ENCODE measurements around the gene PCDHGC3. TPM values are rescaled to one million over a fixed set of nuclear protein-coding genes. Genes with fewer than 3 reads are reported as not detected.

Gene PCDHGC3
- total RNA-seq, 4 donors from 2014 or later, result 6.0 to 17.0 (median 13.6) TPM

- in situ Hi-C loops (cut with MboI; ENCODE audit: low pct_ligation_motif_present in 1 of 4, low pct_unique_long_range_greater_than_20kb in 1 of 4, low sequenced_read_pairs in 3 of 4), result no loop called here
Measured at GRCh38 chr5:141515946-141516671, 40.3 kb downstream of the PCDHGC3 start.

GRCh38 chr5:141516672-141517025, 40.9 kb downstream of the PCDHGC3 start:
- peaks cover 14 to 45% (median 33%) of the 10 kb centered on the region in 4 donors for H3K4me1 ChIP-seq
- in situ Hi-C loops (cut with MboI; ENCODE audit: low pct_ligation_motif_present in 1 of 4, low pct_unique_long_range_greater_than_20kb in 1 of 4, low sequenced_read_pairs in 3 of 4), result no loop called here
- H3K9me3 ChIP-seq, result no peaks in the 10 kb centered on the region
- 91% methylated on average over 8 of the region's 8 CpGs; no CpG with 5 or more reads in 1 of the 2 donors for WGBS, 2 donors (ENCODE audit: low coverage in 1 of 2)
- no peaks in the 10 kb centered on the region for H3K27me3 ChIP-seq
- TF ChIP-seq POLR2AphosphoS5 (IDR thresholded peaks at IDR 0.05) (no peak), POLR2A (IDR thresholded peaks at IDR 0.05) (no peak), EP300 (IDR thresholded peaks at IDR 0.05; ENCODE audit: low read depth) (no peak)
- TF ChIP-seq, protein P1, sequence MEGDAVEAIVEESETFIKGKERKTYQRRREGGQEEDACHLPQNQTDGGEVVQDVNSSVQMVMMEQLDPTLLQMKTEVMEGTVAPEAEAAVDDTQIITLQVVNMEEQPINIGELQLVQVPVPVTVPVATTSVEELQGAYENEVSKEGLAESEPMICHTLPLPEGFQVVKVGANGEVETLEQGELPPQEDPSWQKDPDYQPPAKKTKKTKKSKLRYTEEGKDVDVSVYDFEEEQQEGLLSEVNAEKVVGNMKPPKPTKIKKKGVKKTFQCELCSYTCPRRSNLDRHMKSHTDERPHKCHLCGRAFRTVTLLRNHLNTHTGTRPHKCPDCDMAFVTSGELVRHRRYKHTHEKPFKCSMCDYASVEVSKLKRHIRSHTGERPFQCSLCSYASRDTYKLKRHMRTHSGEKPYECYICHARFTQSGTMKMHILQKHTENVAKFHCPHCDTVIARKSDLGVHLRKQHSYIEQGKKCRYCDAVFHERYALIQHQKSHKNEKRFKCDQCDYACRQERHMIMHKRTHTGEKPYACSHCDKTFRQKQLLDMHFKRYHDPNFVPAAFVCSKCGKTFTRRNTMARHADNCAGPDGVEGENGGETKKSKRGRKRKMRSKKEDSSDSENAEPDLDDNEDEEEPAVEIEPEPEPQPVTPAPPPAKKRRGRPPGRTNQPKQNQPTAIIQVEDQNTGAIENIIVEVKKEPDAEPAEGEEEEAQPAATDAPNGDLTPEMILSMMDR (IDR thresholded peaks at IDR 0.05), result no peak
- no peak for DNase-seq
- no peak overlapping the region for H3K27ac ChIP-seq
- H3K36me3 ChIP-seq, result peaks cover 0 to 9% (median 4%) of the 10 kb centered on the region in 4 donors
- intact Hi-C loops (cut with DNase I; ENCODE audit: low total_unique reads), result no loop called here
- H3K4me3 ChIP-seq, result no peak overlapping the region

More at GRCh38 chr5:141515946-141516671, 40.3 kb downstream of the PCDHGC3 start:
- Histone ChIP-seq H3K27me3 (no peaks in the 10 kb centered on the region), H3K36me3 (peaks cover 0 to 9% (median 4%) of the 10 kb centered on the region in 4 donors), H3K9me3 (no peaks in the 10 kb centered on the region), H3K27ac (peak overlapping the region in 1 of 4 donors; percentile 90), H3K4me1 (peaks cover 12 to 39% (median 27%) of the 10 kb centered on the region in 4 donors), H3K4me3 (no peak overlapping the region)
- WGBS, 2 donors (ENCODE audit: low coverage in 1 of 2), result 90% methylated on average over 4 of the region's 4 CpGs; no CpG with 5 or more reads in 1 of the 2 donors
- TF ChIP-seq POLR2A (IDR thresholded peaks at IDR 0.05) (no peak), EP300 (IDR thresholded peaks at IDR 0.05; ENCODE audit: low read depth) (no peak), POLR2AphosphoS5 (IDR thresholded peaks at IDR 0.05) (no peak)
- TF ChIP-seq, protein P1 (IDR thresholded peaks at IDR 0.05), result no peak
- intact Hi-C loops (cut with DNase I; ENCODE audit: low total_unique reads), result no loop called here
- no peak for DNase-seq

- intact Hi-C loops (cut with DNase I; ENCODE audit: low total_unique reads) (no loop called here), in situ Hi-C loops (cut with MboI; ENCODE audit: low pct_ligation_motif_present in 1 of 4, low pct_unique_long_range_greater_than_20kb in 1 of 4, low sequenced_read_pairs in 3 of 4) (no loop called here)
- Histone ChIP-seq H3K4me1 (peaks cover 20 to 51% (median 38%) of the 10 kb centered on the region in 4 donors), H3K36me3 (peaks cover 0 to 9% (median 4%) of the 10 kb centered on the region in 4 donors), H3K9me3 (no peaks in the 10 kb centered on the region), H3K27me3 (no peaks in the 10 kb centered on the region), H3K27ac (no peak overlapping the region), H3K4me3 (no peak overlapping the region)
- TF ChIP-seq EP300 (IDR thresholded peaks at IDR 0.05; ENCODE audit: low read depth) (no peak), POLR2AphosphoS5 (IDR thresholded peaks at IDR 0.05) (no peak), POLR2A (IDR thresholded peaks at IDR 0.05) (no peak)
- TF ChIP-seq, protein P1 (IDR thresholded peaks at IDR 0.05), result no peak
- WGBS, 2 donors (ENCODE audit: low coverage in 1 of 2), result 78 to 90% methylated on average over 3 to 8 of the region's 8 CpGs
- DNase-seq, result no peak
Measured at GRCh38 chr5:141517312-141517711, 41.5 kb downstream of the PCDHGC3 start.

DNA sequence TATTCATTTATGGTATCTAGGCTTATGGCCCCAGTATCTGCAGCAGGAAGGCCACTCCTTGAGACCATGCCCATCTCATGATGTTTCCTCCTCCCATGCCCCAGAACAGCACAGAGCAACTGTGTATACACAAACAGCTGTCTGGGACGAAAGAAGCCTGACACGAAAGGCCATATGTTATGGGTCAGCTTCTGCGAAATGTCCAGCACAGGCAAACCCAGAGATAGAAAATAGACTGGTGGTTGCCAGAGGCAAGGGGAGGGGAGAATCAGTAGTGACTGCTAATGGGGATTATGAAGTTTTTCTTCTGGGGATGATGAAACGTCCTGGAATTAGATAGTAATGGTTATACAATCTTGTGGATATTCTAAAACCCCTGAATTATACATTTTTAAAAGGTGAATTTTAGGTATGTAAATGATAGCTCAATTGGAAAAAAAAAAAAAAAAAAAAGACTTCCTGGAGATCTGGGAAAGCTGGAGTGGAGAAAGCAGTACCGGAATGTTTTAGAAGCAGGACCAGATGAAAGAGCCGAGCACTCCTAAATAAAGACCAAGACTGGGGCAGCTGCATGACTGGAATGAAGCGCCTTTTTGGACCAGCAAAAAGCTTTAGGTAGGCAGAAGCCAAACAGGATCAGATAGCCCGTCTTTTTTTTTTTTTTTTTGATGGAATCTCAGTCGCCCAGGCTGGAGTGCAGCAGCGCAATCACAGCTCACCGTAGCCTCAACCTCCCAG, 42.3 kb downstream of the PCDHGC3 start:
- no peak overlapping the region for H3K27ac ChIP-seq
- H3K9me3 ChIP-seq, result no peaks in the 10 kb centered on the region
- TF ChIP-seq, protein P1 (IDR thresholded peaks at IDR 0.05), result no peak
- TF ChIP-seq EP300 (IDR thresholded peaks at IDR 0.05; ENCODE audit: low read depth) (no peak), POLR2AphosphoS5 (IDR thresholded peaks at IDR 0.05) (no peak), POLR2A (IDR thresholded peaks at IDR 0.05) (no peak)
- 74 to 84% methylated on average over 7 to 11 of the region's 11 CpGs for WGBS, 2 donors (ENCODE audit: low coverage in 1 of 2)
- H3K27me3 ChIP-seq, result no peaks in the 10 kb centered on the region
- peaks cover 0 to 9% (median 4%) of the 10 kb centered on the region in 4 donors for H3K36me3 ChIP-seq
- H3K4me1 ChIP-seq, result peaks cover 20 to 57% (median 36%) of the 10 kb centered on the region in 4 donors
- intact Hi-C loops (cut with DNase I; ENCODE audit: low total_unique reads) (no loop called here), in situ Hi-C loops (cut with MboI; ENCODE audit: low pct_ligation_motif_present in 1 of 4, low pct_unique_long_range_greater_than_20kb in 1 of 4, low sequenced_read_pairs in 3 of 4) (no loop called here)
- H3K4me3 ChIP-seq, result no peak overlapping the region
- DNase-seq, result no peak

All from transverse colon (tissue), 4 donors.